GM18502 (cell line): ENCODE data around the gene TESK2.
A peak's percentile ranks its signal among the peaks of the same experiment; 100 is the strongest.

Experiments
- ATAC-seq: cut with Tn5 transposase; IDR thresholded peaks from one replicate; pipeline ENCODE4 v1.9.1; 2021; ENCODE audit warnings: mild to moderate bottlenecking; ENCODE audit not compliant: unreplicated experiment, poor library complexity

Gene TESK2

GRCh38 chr1:45429561-45430159 is 61.3 kb downstream of the TESK2 start:
- ATAC-seq: no peak

- ATAC-seq: no peak
Observed at GRCh38 chr1:45423906-45424678, 66.9 kb downstream of the TESK2 start.

GRCh38 chr1:45421935-45422334 is 69.0 kb downstream of the TESK2 start:
- no peak for ATAC-seq

GRCh38 chr1:45414746-45415145 is 76.2 kb downstream of the TESK2 start:
- no peak for ATAC-seq

GRCh38 chr1:45412899-45413298 is 78.1 kb downstream of the TESK2 start:
- ATAC-seq: no peak

GRCh38 chr1:45411510-45411899 is 79.5 kb downstream of the TESK2 start:
- no peak for ATAC-seq

- ATAC-seq: no peak
Observed at GRCh38 chr1:45410850-45411509, 80.0 kb downstream of the TESK2 start.

GRCh38 chr1:45409276-45409675 is 81.7 kb downstream of the TESK2 start:
- no peak for ATAC-seq

GRCh38 chr1:45407629-45408287 is 83.2 kb downstream of the TESK2 start:
- ATAC-seq: no peak

- ATAC-seq: no peak
Observed at GRCh38 chr1:45405636-45406035, 85.3 kb downstream of the TESK2 start.

- no peak for ATAC-seq
Observed at GRCh38 chr1:45403718-45404117, 87.2 kb downstream of the TESK2 start.

GRCh38 chr1:45403298-45403697 is 87.7 kb downstream of the TESK2 start:
- no peak for ATAC-seq

GRCh38 chr1:45401524-45401923 is 89.4 kb downstream of the TESK2 start:
- ATAC-seq: no peak

- no peak for ATAC-seq
Observed at GRCh38 chr1:45400049-45400448, 90.9 kb downstream of the TESK2 start.

GRCh38 chr1:45397285-45397684 is 93.7 kb downstream of the TESK2 start:
- ATAC-seq: no peak

GRCh38 chr1:45395582-45395981 is 95.4 kb downstream of the TESK2 start:
- ATAC-seq: no peak

- no peak for ATAC-seq
Observed at GRCh38 chr1:45395051-45395450, 95.9 kb downstream of the TESK2 start.

GRCh38 chr1:45394342-45394741 is 96.6 kb downstream of the TESK2 start:
- ATAC-seq: peak; percentile 68

GRCh38 chr1:45393718-45394302 is 97.2 kb downstream of the TESK2 start:
- peak; percentile 82 for ATAC-seq

- ATAC-seq: no peak
Observed at GRCh38 chr1:45386219-45386618, 104.7 kb downstream of the TESK2 start.

- no peak for ATAC-seq
Observed at GRCh38 chr1:45385302-45385701, 105.7 kb downstream of the TESK2 start.
